Measurements from ENCODE around the gene LRTM2.

LRTM2 gene

GRCh38 chr12:1820191-1820895, at the start of gene LRTM2:
TSS of gene LRTM2 (plus strand) at chr12:1820565. CDS start at chr12:1828149, 7,584 bp downstream.
- DNase-seq (ENCODE audit: low read depth, low spot score), result no peak

- DNase-seq (ENCODE audit: low read depth, low spot score), result no peak
Observed at GRCh38 chr12:1773937-1774655, 46.3 kb upstream of the LRTM2 start.

- DNase-seq (ENCODE audit: low read depth, low spot score), result no peak
Observed at GRCh38 chr12:1776170-1776921, 44.0 kb upstream of the LRTM2 start.

DNA sequence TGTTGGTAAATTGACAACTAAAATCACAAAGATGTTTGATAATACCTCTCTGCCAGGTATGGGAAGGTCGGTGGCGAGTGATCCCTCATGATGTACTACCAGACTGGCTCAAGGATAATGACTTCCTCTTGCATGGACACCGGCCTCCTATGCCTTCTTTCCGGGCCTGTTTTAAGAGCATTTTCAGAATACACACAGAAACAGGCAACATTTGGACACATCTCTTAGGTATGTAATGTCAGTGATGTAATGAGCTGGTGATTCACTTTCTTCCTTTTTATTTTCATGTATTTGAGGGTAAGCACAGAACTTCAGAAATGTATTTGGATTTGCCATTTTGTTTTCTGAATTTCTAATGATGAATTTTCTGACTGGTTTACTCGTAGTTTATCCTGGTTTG, 42.6 kb upstream of the LRTM2 start:
- DNase-seq (ENCODE audit: low read depth, low spot score), result no peak

DNA sequence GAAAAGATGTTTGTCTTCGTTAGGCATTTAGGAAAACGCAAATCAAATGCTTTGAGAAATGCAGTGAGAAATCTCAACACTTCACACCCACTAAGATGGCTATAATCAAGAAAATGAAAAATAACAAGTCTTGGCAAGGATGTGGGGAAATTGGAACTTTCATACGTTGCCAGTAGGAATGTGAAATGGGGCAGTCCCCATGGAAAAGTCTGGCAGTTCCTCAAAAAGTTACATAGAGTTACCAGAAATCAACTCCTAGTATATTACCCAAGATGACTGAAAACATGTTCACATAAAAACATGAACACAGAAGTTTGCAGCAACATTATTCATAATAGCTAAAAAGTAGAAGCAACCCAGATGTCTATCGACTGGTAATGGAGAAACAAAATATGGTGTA, 41.5 kb upstream of the LRTM2 start:
- DNase-seq (ENCODE audit: low read depth, low spot score), result no peak

GRCh38 chr12:1779783-1780182, 40.6 kb upstream of the LRTM2 start:
- peak; percentile 77 for DNase-seq (ENCODE audit: low read depth, low spot score)

GRCh38 chr12:1781772-1782171, 38.6 kb upstream of the LRTM2 start:
- no peak for DNase-seq (ENCODE audit: low read depth, low spot score)

DNA sequence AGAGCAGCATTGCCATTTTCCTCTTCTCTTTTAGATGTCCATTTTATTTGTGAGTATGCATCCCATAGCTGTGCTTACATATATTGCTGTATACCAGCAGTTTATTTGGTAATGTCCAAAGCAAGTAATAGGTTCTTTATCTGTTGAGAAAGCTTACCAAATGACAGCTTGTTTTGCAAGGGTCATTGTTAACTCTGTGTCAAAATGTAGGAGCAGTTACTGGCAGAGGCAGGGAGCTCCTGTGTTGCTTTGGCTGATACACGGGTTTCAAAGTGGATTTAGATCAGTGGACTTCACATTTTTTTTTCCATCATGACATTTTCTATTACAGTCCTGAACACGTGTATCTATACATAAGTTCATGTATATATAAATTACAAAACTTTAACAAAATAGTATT, 38.1 kb upstream of the LRTM2 start:
- DNase-seq (ENCODE audit: low read depth, low spot score), result no peak

- DNase-seq (ENCODE audit: low read depth, low spot score), result no peak
Observed at GRCh38 chr12:1787714-1788113, 32.7 kb upstream of the LRTM2 start.

GRCh38 chr12:1790444-1790843, 29.9 kb upstream of the LRTM2 start:
- DNase-seq (ENCODE audit: low read depth, low spot score), result no peak

DNA sequence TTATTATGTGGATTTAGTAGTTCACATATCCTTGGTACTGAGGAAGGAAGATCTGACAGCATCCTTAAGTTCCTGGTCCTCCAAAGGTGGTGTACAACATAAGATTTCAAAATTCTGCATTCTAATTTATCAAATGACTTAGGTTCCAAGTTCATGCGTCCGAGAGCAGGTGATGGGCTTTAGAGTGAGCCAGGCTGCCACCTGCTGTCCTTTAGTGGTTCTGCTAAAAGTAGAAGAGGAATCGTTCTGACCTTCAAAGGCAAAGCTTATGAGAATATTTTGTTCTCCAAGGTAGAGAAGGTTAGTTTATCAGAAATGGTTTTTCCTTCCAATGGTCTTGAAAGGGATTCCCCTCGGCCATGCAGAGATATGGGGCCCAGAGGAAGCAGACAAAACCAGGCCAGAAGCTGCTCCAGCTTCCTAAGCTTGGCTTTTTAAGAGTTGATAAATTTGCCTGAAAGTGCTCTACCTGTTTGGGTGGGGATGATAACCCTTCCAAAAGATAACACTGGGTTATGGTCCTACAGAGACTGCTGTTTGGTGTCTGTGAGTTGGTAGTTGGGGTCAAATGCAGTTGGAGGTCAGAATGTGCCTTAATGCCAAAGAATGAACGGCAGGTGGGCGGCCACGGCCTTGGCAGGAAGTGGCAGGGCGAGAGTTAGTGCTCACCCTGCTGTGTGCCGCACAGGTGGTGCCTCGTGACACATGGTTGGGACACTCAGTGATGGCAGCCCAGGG, 29.1 kb upstream of the LRTM2 start:
- DNase-seq (ENCODE audit: low read depth, low spot score), result no peak

- DNase-seq (ENCODE audit: low read depth, low spot score), result no peak
Observed at GRCh38 chr12:1792406-1792805, 28.0 kb upstream of the LRTM2 start.

GRCh38 chr12:1793426-1794210, 26.7 kb upstream of the LRTM2 start:
- DNase-seq (ENCODE audit: low read depth, low spot score), result no peak

DNA sequence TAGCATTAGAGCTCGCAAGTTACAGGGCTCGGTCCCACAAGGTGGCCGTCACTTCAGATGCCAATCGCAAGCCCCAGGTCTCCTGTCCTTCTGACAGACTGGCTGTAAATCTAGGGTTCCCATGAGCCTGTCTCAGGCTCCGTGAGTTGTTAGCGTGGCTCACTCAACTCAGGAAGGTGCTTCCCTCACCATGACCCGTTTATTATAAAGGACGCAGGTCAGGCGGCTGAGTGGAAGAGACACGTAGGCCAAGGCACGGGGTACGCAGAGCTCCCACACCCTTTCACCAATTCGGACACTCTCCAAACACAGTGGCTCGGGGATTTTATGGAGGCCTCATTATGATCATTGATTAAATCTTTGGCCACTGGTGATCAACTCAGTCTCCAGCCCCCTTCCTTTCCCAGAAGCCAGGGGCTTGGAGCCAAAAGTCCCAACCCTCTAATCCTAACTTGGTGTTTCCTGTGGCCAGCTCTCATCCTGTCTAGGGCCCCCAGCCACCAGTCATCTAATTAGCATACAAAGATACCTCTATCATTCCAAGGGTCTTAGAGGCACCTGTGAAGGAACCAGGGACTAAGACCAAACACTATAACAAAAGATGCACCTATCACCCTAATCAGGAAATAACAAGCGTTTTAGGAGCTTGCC, 25.8 kb upstream of the LRTM2 start:
- no peak for DNase-seq (ENCODE audit: low read depth, low spot score)

DNA sequence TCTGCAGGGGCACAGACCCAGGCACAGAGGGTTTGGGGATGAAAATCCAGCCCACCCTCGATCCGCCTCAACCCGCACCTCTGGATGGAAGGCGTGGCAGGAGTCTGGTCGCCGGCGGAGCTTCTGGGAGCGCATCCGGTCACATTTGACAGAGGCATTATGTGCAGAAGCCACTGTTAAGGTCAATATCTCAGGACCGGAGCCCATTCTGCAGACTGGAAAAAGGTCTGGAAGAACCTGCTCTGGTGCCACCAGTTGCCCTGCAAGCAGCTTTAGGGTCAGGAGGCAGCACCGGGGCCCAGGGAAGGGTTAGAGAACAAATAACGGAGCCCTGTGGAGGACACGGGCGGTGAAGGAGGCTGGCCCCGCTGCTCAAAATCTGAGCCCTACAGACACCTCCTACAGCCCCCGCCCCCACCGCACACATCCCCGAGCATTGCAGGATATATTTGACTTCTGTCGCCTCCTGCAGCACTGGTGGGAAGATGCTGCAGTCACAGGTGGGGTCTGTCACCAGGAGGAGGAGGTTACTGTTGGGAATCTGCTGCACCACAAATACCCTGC, 25.1 kb upstream of the LRTM2 start:
- DNase-seq (ENCODE audit: low read depth, low spot score), result no peak

- DNase-seq (ENCODE audit: low read depth, low spot score), result no peak
Observed at GRCh38 chr12:1795785-1796514, 24.4 kb upstream of the LRTM2 start.

GRCh38 chr12:1796515-1797010, 23.8 kb upstream of the LRTM2 start:
- DNase-seq (ENCODE audit: low read depth, low spot score), result no peak

DNA sequence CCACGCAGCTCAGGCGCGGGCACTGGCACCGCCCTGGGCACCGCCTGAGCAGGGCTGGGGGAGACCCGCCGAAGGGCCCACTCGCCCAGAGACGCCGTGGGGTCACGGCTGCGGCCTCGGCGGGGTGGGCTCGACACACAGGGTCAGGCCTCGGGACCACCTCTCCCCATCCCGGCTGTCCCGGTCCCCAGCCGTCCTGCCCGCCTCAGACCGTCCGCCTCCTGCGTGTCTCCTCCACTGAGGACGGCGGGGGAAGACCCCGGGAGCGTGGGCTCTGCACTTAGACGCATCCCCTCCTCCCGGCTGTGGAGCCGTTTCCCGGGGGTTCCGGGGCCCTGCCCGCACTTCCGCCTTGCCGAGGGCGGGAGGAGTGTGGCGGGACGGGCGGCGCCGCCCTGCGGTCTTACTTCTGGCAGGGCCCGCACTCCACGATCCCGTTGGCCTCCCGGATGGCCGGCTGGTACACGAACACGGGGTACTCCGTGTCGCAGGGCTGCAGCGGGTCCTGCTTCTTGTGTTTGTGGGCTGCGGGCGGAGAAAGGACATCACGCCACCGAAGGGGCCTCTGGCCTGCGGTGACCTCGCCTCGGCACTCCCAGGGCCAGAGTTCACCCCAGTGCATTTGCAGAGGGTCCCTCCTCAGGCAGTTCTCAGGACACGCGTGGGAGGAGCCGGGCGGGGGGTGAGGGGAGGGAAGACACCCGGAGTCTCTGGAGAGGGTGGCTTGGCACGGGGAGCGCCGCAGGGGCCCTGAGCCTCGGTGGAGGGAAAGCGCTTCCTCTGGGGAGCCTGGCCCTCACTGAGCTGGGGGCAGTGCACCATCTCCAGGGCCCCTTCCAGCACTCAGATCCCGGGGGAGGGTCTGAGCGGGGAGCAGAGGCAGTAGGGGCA, 23.1 kb upstream of the LRTM2 start:
- DNase-seq (ENCODE audit: low read depth, low spot score), result no peak

All from smooth muscle cell of the brain vasculature (primary cell).